Left lung (tissue), 10 donors: Measurements from ENCODE around the gene POU2F1. TPM values are rescaled to one million over a fixed set of nuclear protein-coding genes. Genes with fewer than 3 reads are reported as not detected.

Experiments used
- ATAC-seq: fragments of 200-7000 bp; cut with Tn5 transposase; one replicate; pipeline ENCODE4 v1.9.1; 2020; ENCODE audit warnings: moderate library complexity
- DNase-seq, 4 donors: peaks; one replicate each; pipeline ENCODE4 v3.0.0-alpha.2; 2013 to 2020
- H3K27ac ChIP-seq, 2 donors: fragments of 200-600 bp; sonication (generic) in 1 of 2; one replicate each; pipeline versions ENCODE4 v1.5.0 to v1.8.0; 2020 to 2021
- H3K27me3 ChIP-seq, 2 donors: fragments of 200-600 bp; sonication (generic) in 1 of 2; one replicate each; pipeline versions ENCODE4 v1.5.0 to v1.8.0; 2020 to 2021
- H3K36me3 ChIP-seq, 2 donors: fragments of 200-600 bp; sonication (generic) in 1 of 2; one replicate each; pipeline versions ENCODE4 v1.5.0 to v1.8.0; 2020 to 2021
- H3K4me1 ChIP-seq, 2 donors: fragments of 200-600 bp; one replicate each; pipeline ENCODE4 v1.8.0; 2021
- H3K4me3 ChIP-seq, 2 donors: fragments of 200-600 bp; sonication (generic) in 1 of 2; one replicate each; pipeline versions ENCODE4 v1.5.0 to v1.8.0; 2020 to 2021; ENCODE audit warnings: mild to moderate bottlenecking in 1 of 2
- H3K9me3 ChIP-seq, 2 donors: fragments of 200-600 bp; sonication (generic) in 1 of 2; one replicate each; pipeline versions ENCODE4 v1.5.0 to v1.8.0; 2020 to 2021
- CTCF ChIP-seq, 2 donors: fragments of 200-600 bp; sonication (generic) in 1 of 2; IDR thresholded peaks; one replicate each; pipeline versions ENCODE4 v1.5.0 to v1.8.0; 2021; ENCODE audit warnings: antibody characterized with exemption in 2 of 2
- intact Hi-C, 2 donors: fragments of 100-400 bp; cut with DNase I; formaldehyde crosslinking; loops; one replicate each; pipeline versions ENCODE4 v1.11.2 to v1.14.2; 2022
- polyA plus RNA-seq, 6 donors: library from polyadenylated mRNA; unstranded; fragments of 120-200 nt; gene quantifications; one replicate each; pipeline ENCODE4 v1.2.1, GENCODE V29; 2013; ENCODE audit not compliant: insufficient read length in 6 of 6
- total RNA-seq, 2 donors: library from RNA; stranded (reverse); fragmentation: NEBNext Ultra II Directional; extraction: Animal tissue kit (Norgen Biotek cat#: 25700); gene quantifications; one replicate each; pipeline ENCODE4 v1.2.1, GENCODE V29; 2021
- donor health status: DM: no; HTN: yes; CAD: no.
- donor health status: DM: no; HTN: no; CAD: no.

The POU2F1 gene
- total and polyA plus RNA-seq, 8 donors = 12.3 to 16.3 (median 15.2) TPM

GRCh38 chr1:167345386-167345733 is 124.7 kb downstream of the POU2F1 start:
- DNase-seq = no peak
- no peaks in the 10 kb centered on the region for H3K36me3 ChIP-seq
- no peak overlapping the region for H3K27ac ChIP-seq
- no peak overlapping the region for H3K4me3 ChIP-seq
- no peak for ATAC-seq
- H3K9me3 ChIP-seq = no peaks in the 10 kb centered on the region
- no peaks in the 10 kb centered on the region for H3K27me3 ChIP-seq
- intact Hi-C loops = no loop called here
- no peak for TF ChIP-seq CTCF (IDR thresholded peaks at IDR 0.05)
- peaks cover 0 to 6% of the 10 kb centered on the region in 2 donors for H3K4me1 ChIP-seq

- ATAC-seq (no peak), DNase-seq (no peak)
- H3K9me3 ChIP-seq = no peaks in the 10 kb centered on the region
- H3K4me3 ChIP-seq = no peak overlapping the region
- intact Hi-C loops = no loop called here
- H3K27me3 ChIP-seq = no peaks in the 10 kb centered on the region
- no peaks in the 10 kb centered on the region for H3K4me1 ChIP-seq
- H3K27ac ChIP-seq = no peak overlapping the region
- H3K36me3 ChIP-seq = no peaks in the 10 kb centered on the region
- TF ChIP-seq CTCF (IDR thresholded peaks at IDR 0.05) = no peak
Observed at GRCh38 chr1:167357305-167357704, 136.6 kb downstream of the POU2F1 start.

- TF ChIP-seq CTCF (IDR thresholded peaks at IDR 0.05) = no peak
- no peak overlapping the region for H3K4me3 ChIP-seq
- H3K36me3 ChIP-seq = no peaks in the 10 kb centered on the region
- ATAC-seq (no peak), DNase-seq (no peak)
- no peaks in the 10 kb centered on the region for H3K9me3 ChIP-seq
- intact Hi-C loops = no loop called here
- H3K4me1 ChIP-seq = no peaks in the 10 kb centered on the region
- no peaks in the 10 kb centered on the region for H3K27me3 ChIP-seq
- no peak overlapping the region for H3K27ac ChIP-seq
Observed at GRCh38 chr1:167359295-167359694, 138.6 kb downstream of the POU2F1 start.

- H3K4me1 ChIP-seq = no peaks in the 10 kb centered on the region
- DNase-seq (no peak), ATAC-seq (no peak)
- H3K27me3 ChIP-seq = no peaks in the 10 kb centered on the region
- H3K27ac ChIP-seq = no peak overlapping the region
- no peak for TF ChIP-seq CTCF (IDR thresholded peaks at IDR 0.05)
- intact Hi-C loops = no loop called here
- no peak overlapping the region for H3K4me3 ChIP-seq
- no peaks in the 10 kb centered on the region for H3K9me3 ChIP-seq
- H3K36me3 ChIP-seq = no peaks in the 10 kb centered on the region
Observed at GRCh38 chr1:167360120-167360519, 139.4 kb downstream of the POU2F1 start.

GRCh38 chr1:167362638-167363037 is 142.0 kb downstream of the POU2F1 start:
- Histone ChIP-seq H3K27me3 (no peaks in the 10 kb centered on the region), H3K4me1 (no peaks in the 10 kb centered on the region), H3K27ac (no peak overlapping the region), H3K4me3 (no peak overlapping the region), H3K36me3 (peaks cover 0 to 9% of the 10 kb centered on the region in 2 donors), H3K9me3 (no peaks in the 10 kb centered on the region)
- intact Hi-C loops = no loop called here
- ATAC-seq = no peak
- TF ChIP-seq CTCF (IDR thresholded peaks at IDR 0.05) = no peak
- DNase-seq = no peak
